ENCODE measurements around the gene RNF220. TPM values are rescaled to one million over a fixed set of nuclear protein-coding genes. Genes with fewer than 3 reads are reported as not detected.

The RNF220 gene
- polyA plus RNA-seq, 2 donors, result 32.7 to 47.8 TPM

- H3K9me3 ChIP-seq (ENCODE audit: control insufficient read depth in 2 of 2, insufficient read depth in 1 of 2, low read depth in 1 of 2, low read length in 1 of 2), result no peaks in the 10 kb centered on the region
- WGBS, 2 donors, result 93 to 94% methylated on average over 4 of the region's 4 CpGs
- no peak overlapping the region for H3K4me3 ChIP-seq (ENCODE audit: low read depth in 1 of 2, low read length in 2 of 2)
- H3K4me1 ChIP-seq (ENCODE audit: control insufficient read depth in 2 of 2, insufficient read depth in 2 of 2, low read length in 1 of 2), result no peaks in the 10 kb centered on the region
- H3K36me3 ChIP-seq (ENCODE audit: control insufficient read depth in 2 of 2, insufficient read depth in 2 of 2, low read length in 1 of 2), result no peaks in the 10 kb centered on the region
- H3K27ac ChIP-seq (ENCODE audit: low read depth in 2 of 2, low read length in 1 of 2), result no peak overlapping the region
- no peaks in the 10 kb centered on the region for H3K27me3 ChIP-seq (ENCODE audit: control insufficient read depth in 1 of 2, insufficient read depth in 2 of 2, low read length in 2 of 2)
Measured at GRCh38 chr1:44590475-44590874, 185.4 kb downstream of the RNF220 start.

DNA sequence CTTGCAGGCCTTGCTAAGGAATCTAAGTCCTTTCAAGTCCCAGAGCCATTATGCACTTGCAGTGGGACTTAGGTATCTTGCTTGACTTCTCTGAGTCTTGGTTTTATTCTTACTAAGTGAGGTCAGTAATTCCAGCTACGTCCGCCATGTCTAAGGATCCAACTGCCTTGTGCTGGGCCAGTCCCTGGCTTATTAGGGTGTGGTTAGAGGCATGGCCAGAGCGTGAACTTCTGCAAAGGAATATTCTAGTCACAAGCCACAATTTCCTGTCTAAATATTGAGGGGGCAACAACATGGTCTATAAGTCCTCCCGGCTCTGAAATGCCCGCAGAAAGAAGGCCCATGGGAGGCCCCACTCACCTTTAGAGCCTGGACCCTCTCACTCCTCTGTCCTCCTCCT lies 186.3 kb downstream of the RNF220 start:
- no peaks in the 10 kb centered on the region for H3K4me1 ChIP-seq (ENCODE audit: control insufficient read depth in 2 of 2, insufficient read depth in 2 of 2, low read length in 1 of 2)
- no peaks in the 10 kb centered on the region for H3K9me3 ChIP-seq (ENCODE audit: control insufficient read depth in 2 of 2, insufficient read depth in 1 of 2, low read depth in 1 of 2, low read length in 1 of 2)
- H3K27me3 ChIP-seq (ENCODE audit: control insufficient read depth in 1 of 2, insufficient read depth in 2 of 2, low read length in 2 of 2), result no peaks in the 10 kb centered on the region
- H3K4me3 ChIP-seq (ENCODE audit: low read depth in 1 of 2, low read length in 2 of 2), result no peak overlapping the region
- no peaks in the 10 kb centered on the region for H3K36me3 ChIP-seq (ENCODE audit: control insufficient read depth in 2 of 2, insufficient read depth in 2 of 2, low read length in 1 of 2)
- H3K27ac ChIP-seq (ENCODE audit: low read depth in 2 of 2, low read length in 1 of 2), result no peak overlapping the region
- 91% methylated on average over 5 of the region's 5 CpGs for WGBS, 2 donors

DNA sequence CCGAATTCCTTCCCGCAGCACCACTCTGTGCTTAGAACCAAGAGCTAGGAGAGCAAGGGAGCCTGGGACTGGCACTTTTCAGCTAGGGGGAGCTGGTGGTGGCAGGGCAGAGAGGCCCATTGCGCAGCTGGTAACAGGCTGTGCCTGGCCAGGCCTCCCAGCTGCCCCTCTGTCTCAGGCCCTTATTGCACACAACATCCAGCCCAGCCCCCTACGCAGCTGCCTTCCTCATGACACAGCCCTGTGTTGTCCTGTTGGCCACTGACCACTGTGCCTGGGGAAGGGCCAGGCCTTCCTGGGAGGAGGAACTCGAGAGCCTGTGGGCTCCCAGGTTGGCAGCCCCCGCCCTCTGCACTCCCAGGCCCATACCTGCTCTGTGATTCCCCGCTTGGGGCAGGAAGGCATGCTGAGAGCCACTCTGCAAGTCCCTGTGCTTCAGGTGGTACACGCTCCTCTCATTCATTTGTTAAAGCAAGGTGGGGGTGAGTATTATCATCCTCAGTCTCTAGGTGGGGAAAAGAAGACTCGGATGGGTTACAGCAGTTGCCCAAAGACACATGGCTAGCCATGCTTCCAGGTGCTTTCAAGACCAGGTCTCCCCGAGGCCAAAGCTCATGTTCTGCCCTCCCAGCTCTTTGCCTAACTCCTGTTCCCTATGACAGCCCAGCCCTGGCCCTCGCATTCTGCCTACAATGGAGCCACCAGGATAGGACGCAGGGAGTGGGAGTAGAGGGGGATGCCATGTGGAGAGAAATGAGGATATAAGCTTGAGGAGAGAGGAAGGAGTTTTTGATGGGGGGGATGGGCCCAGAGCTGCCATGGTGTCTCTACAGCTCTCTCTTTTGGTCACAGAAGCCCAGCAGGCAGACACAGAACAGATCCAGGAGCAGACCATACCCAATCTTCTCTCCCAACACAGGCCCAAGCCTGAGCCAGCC lies 187.4 kb downstream of the RNF220 start:
- 84 to 86% methylated on average over 11 to 12 of the region's 12 CpGs for WGBS, 2 donors
- Histone ChIP-seq H3K27ac (ENCODE audit: low read depth in 2 of 2, low read length in 1 of 2) (no peak overlapping the region), H3K4me1 (ENCODE audit: control insufficient read depth in 2 of 2, insufficient read depth in 2 of 2, low read length in 1 of 2) (no peaks in the 10 kb centered on the region), H3K4me3 (ENCODE audit: low read depth in 1 of 2, low read length in 2 of 2) (no peak overlapping the region), H3K36me3 (ENCODE audit: control insufficient read depth in 2 of 2, insufficient read depth in 2 of 2, low read length in 1 of 2) (no peaks in the 10 kb centered on the region), H3K9me3 (ENCODE audit: control insufficient read depth in 2 of 2, insufficient read depth in 1 of 2, low read depth in 1 of 2, low read length in 1 of 2) (no peaks in the 10 kb centered on the region), H3K27me3 (ENCODE audit: control insufficient read depth in 1 of 2, insufficient read depth in 2 of 2, low read length in 2 of 2) (no peaks in the 10 kb centered on the region)

DNA sequence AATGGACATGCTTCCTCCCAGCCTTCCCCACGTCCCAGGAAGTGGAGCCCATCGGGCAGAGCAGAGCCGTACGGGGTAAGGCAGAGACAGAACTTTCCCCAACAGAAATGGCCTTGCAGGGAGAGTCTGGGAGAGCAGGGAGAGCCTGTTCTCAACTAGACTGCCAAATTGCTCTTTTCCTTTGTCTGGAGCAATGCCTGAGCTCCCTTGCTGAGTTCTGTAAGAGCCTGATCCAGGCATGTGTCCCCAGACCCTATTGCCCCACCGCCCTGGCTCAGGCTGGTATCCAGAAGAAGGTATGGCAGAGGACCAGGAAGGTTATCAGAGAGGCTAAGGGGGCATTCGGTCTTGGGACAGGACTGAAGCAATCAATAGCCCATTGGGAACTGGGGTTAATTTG lies 189.3 kb downstream of the RNF220 start:
- Histone ChIP-seq H3K9me3 (ENCODE audit: control insufficient read depth in 2 of 2, insufficient read depth in 1 of 2, low read depth in 1 of 2, low read length in 1 of 2) (no peaks in the 10 kb centered on the region), H3K27me3 (ENCODE audit: control insufficient read depth in 1 of 2, insufficient read depth in 2 of 2, low read length in 2 of 2) (no peaks in the 10 kb centered on the region), H3K36me3 (ENCODE audit: control insufficient read depth in 2 of 2, insufficient read depth in 2 of 2, low read length in 1 of 2) (no peaks in the 10 kb centered on the region), H3K27ac (ENCODE audit: low read depth in 2 of 2, low read length in 1 of 2) (no peak overlapping the region), H3K4me1 (ENCODE audit: control insufficient read depth in 2 of 2, insufficient read depth in 2 of 2, low read length in 1 of 2) (no peaks in the 10 kb centered on the region), H3K4me3 (ENCODE audit: low read depth in 1 of 2, low read length in 2 of 2) (no peak overlapping the region)
- 86 to 89% methylated on average over 6 of the region's 6 CpGs for WGBS, 2 donors

GRCh38 chr1:44594871-44595735 lies 190.0 kb downstream of the RNF220 start:
- Histone ChIP-seq H3K27ac (ENCODE audit: low read depth in 2 of 2, low read length in 1 of 2) (no peak overlapping the region), H3K27me3 (ENCODE audit: control insufficient read depth in 1 of 2, insufficient read depth in 2 of 2, low read length in 2 of 2) (no peaks in the 10 kb centered on the region), H3K4me1 (ENCODE audit: control insufficient read depth in 2 of 2, insufficient read depth in 2 of 2, low read length in 1 of 2) (no peaks in the 10 kb centered on the region), H3K4me3 (ENCODE audit: low read depth in 1 of 2, low read length in 2 of 2) (no peak overlapping the region), H3K9me3 (ENCODE audit: control insufficient read depth in 2 of 2, insufficient read depth in 1 of 2, low read depth in 1 of 2, low read length in 1 of 2) (no peaks in the 10 kb centered on the region), H3K36me3 (ENCODE audit: control insufficient read depth in 2 of 2, insufficient read depth in 2 of 2, low read length in 1 of 2) (no peaks in the 10 kb centered on the region)
- 19 to 20% methylated on average over 14 of the region's 14 CpGs for WGBS, 2 donors

DNA sequence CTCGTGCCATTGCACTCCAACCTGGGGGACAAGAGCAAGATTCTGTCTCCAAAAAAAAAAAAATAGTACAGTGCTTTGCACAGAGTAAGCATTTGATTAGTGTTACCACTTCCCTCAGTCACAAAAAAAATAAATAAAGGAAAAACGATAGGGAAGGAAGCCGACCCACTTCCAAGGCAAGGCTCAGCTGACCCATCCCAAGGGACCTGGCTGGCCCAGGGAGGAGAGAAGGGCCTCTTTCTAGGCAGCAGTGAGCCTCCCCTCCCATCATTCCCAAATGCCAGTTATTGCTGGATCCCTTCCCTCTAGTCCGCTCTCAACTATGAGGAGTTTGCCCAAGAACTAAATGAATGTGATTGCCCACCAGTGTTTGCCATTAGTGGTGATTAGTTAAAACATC lies 191.5 kb downstream of the RNF220 start:
- H3K27me3 ChIP-seq (ENCODE audit: control insufficient read depth in 1 of 2, insufficient read depth in 2 of 2, low read length in 2 of 2), result no peaks in the 10 kb centered on the region
- no peaks in the 10 kb centered on the region for H3K4me1 ChIP-seq (ENCODE audit: control insufficient read depth in 2 of 2, insufficient read depth in 2 of 2, low read length in 1 of 2)
- no peaks in the 10 kb centered on the region for H3K9me3 ChIP-seq (ENCODE audit: control insufficient read depth in 2 of 2, insufficient read depth in 1 of 2, low read depth in 1 of 2, low read length in 1 of 2)
- 64 to 75% methylated on average over 4 of the region's 4 CpGs for WGBS, 2 donors
- no peaks in the 10 kb centered on the region for H3K36me3 ChIP-seq (ENCODE audit: control insufficient read depth in 2 of 2, insufficient read depth in 2 of 2, low read length in 1 of 2)
- H3K27ac ChIP-seq (ENCODE audit: low read depth in 2 of 2, low read length in 1 of 2), result no peak overlapping the region
- H3K4me3 ChIP-seq (ENCODE audit: low read depth in 1 of 2, low read length in 2 of 2), result no peak overlapping the region

GRCh38 chr1:44598167-44598566 lies 193.1 kb downstream of the RNF220 start:
- Histone ChIP-seq H3K9me3 (ENCODE audit: control insufficient read depth in 2 of 2, insufficient read depth in 1 of 2, low read depth in 1 of 2, low read length in 1 of 2) (no peaks in the 10 kb centered on the region), H3K4me1 (ENCODE audit: control insufficient read depth in 2 of 2, insufficient read depth in 2 of 2, low read length in 1 of 2) (no peaks in the 10 kb centered on the region), H3K27me3 (ENCODE audit: control insufficient read depth in 1 of 2, insufficient read depth in 2 of 2, low read length in 2 of 2) (no peaks in the 10 kb centered on the region), H3K4me3 (ENCODE audit: low read depth in 1 of 2, low read length in 2 of 2) (no peak overlapping the region), H3K36me3 (ENCODE audit: control insufficient read depth in 2 of 2, insufficient read depth in 2 of 2, low read length in 1 of 2) (no peaks in the 10 kb centered on the region), H3K27ac (ENCODE audit: low read depth in 2 of 2, low read length in 1 of 2) (no peak overlapping the region)
- WGBS, 2 donors, result 82 to 86% methylated on average over 10 of the region's 10 CpGs

DNA sequence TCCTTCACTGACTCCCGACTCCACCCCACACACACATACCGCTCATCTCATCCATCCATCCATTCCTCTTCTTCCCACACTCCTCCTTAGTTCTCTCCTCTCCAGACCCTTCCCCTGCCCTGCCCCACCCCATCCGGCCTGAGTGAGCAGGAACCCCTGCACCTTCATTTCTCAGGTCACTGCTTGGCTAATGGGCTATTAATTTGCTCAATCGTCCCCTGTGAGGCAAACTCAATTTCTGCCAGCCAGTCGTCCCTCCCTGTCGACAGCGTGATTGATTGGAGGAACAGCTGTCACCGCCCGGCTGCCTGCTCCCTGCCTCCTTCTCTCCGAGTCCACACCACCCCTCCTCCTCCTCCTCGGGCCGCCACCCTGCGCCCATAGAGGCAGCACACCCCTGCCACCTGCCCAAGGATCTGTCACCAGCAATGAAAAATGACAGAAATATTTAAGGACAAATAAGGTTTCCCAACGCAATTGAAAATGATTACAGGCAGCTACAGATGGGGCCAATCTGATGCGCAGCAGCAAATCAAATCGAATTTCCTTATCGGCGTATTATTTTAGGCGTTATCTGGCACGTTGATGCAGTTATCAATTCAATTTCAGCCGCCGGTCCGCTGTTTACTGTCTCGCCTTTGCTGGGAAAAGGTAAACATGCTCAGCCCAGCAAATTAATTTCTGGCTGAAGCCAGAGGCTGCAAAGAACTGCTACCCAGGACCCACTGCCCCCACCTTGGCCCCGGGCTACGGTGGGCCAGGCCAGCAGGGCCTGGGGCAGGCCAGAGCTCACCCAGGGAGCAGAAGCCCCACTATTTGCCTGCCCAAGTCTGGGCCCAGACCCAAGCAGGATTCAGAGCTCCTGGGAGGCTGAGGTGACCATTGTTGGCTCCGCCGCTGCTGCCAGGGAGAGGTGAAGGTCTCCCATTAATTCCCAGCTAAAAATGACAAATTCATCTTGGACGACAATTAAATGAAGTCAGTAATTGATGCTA lies 197.9 kb downstream of the RNF220 start:
- no peaks in the 10 kb centered on the region for H3K36me3 ChIP-seq (ENCODE audit: control insufficient read depth in 2 of 2, insufficient read depth in 2 of 2, low read length in 1 of 2)
- H3K27me3 ChIP-seq (ENCODE audit: control insufficient read depth in 1 of 2, insufficient read depth in 2 of 2, low read length in 2 of 2), result no peaks in the 10 kb centered on the region
- H3K9me3 ChIP-seq (ENCODE audit: control insufficient read depth in 2 of 2, insufficient read depth in 1 of 2, low read depth in 1 of 2, low read length in 1 of 2), result no peaks in the 10 kb centered on the region
- no peaks in the 10 kb centered on the region for H3K4me1 ChIP-seq (ENCODE audit: control insufficient read depth in 2 of 2, insufficient read depth in 2 of 2, low read length in 1 of 2)
- H3K27ac ChIP-seq (ENCODE audit: low read depth in 2 of 2, low read length in 1 of 2), result no peak overlapping the region
- no peak overlapping the region for H3K4me3 ChIP-seq (ENCODE audit: low read depth in 1 of 2, low read length in 2 of 2)
- 44 to 51% methylated on average over 29 of the region's 29 CpGs for WGBS, 2 donors

DNA sequence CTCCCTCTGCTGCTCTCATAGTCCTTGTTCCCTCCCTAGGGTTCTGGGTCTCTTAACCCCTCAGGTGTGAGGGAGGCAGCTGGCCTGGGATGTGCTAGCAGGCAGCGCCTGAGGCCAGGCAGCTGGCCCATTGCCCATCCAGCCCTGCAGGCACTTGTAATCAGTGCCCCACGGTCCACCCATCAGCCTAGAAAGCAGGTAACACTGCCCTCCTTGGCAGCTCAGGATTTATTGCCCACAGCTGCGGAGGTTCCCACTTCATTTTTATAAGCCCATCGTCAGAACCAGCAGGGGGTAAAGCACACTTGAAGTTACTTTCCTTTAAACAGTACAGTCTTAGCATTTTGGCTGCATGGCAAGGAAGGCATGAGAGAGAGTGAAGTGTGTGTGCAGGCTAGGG lies 198.7 kb downstream of the RNF220 start:
- no peaks in the 10 kb centered on the region for H3K27me3 ChIP-seq (ENCODE audit: control insufficient read depth in 1 of 2, insufficient read depth in 2 of 2, low read length in 2 of 2)

More for the DNA sequence above, 198.7 kb downstream of the RNF220 start:
- Histone ChIP-seq H3K27ac (ENCODE audit: low read depth in 2 of 2, low read length in 1 of 2) (no peak overlapping the region), H3K4me1 (ENCODE audit: control insufficient read depth in 2 of 2, insufficient read depth in 2 of 2, low read length in 1 of 2) (no peaks in the 10 kb centered on the region), H3K9me3 (ENCODE audit: control insufficient read depth in 2 of 2, insufficient read depth in 1 of 2, low read depth in 1 of 2, low read length in 1 of 2) (no peaks in the 10 kb centered on the region), H3K4me3 (ENCODE audit: low read depth in 1 of 2, low read length in 2 of 2) (no peak overlapping the region), H3K36me3 (ENCODE audit: control insufficient read depth in 2 of 2, insufficient read depth in 2 of 2, low read length in 1 of 2) (no peaks in the 10 kb centered on the region)
- WGBS, 2 donors, result 32 to 61% methylated on average over 4 of the region's 4 CpGs

Data from esophagus (tissue), 2 donors.